CD4-positive, alpha-beta T cell treated with Interleukin-2 at 100 ng/mL for 4 hours (primary cell): Measurements from ENCODE around the gene ZNF334.

Experiments
- DNase-seq: peaks from one replicate; pipeline ENCODE4 v3.0.0-alpha.2; 2020; ENCODE audit warnings: low spot score

Gene ZNF334

DNA sequence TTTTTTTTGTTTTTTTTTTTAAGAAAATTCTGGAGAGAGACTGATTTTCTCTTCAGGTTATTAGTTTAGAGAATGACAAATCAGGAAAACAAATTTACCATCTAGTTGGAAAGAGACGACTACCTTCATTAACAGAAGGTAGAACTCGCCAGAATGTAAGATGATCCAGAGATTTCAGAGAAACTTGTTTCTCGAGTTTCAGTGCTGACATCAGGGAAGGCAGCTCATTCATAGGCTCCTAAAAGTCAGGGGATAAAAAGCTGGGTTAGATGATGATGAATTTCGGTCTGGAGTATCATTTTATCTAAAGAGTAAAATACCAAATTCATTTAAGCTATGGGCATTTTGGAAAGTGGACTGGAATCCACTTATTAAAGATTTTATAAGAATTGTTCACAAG is 27.9 kb downstream of the ZNF334 start:
- DNase-seq = no peak

DNA sequence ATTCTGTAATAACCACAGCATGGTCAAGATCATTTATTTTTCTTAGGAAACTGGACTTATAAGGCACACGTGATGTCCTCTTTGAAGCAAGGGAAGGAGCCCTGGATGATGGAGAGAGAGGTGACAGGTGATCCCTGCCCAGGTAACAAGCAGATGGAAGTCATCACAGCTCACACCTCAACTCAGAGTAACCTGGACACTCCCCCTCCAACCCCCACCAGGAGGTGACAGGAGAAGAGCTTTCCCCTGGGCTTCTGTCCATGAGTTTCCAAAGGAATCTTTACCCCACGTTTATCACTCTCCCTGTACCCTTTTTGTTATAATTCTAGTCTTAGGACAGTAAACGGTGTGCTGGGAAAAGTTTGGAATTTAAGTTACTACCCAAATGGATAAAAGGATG is 28.4 kb downstream of the ZNF334 start:
- DNase-seq = no peak

DNA sequence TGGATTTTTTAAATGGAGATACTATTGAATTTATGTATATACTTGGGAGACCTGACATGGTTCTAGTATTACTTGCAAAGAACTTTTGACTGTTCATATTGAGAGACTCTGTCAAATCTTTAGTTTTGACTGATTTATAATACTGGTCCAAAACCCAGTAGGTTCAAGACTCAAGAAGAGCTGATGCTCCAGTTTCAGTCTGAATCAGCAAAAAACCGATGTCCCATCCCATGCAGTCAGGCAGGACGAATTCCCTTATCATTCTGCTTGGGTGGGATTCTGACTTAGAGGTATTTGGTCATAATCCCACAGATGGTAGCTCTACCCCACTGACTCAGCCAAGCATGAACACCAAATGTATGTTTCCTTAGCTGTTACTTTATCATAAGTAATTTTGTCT is 29.5 kb downstream of the ZNF334 start:
- no peak for DNase-seq

DNA sequence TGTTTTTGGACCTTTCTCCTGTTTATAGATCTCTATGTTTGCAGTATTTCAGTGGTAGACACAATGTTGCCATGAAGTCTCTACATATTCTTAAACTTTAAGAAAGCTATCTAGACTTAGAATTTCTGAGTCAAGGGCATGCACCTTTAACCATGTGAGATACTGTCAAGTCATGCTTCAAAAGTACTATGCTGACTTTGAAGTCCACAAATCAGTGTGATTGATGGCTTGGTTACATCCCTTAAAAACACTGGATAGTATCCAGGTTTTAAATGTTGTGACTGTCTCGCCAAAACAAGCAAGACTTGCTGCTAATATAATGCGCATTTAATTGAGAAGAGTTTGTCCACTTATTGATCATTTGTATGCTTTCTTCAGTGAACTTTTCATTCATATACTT is 30.5 kb downstream of the ZNF334 start:
- no peak for DNase-seq

DNA sequence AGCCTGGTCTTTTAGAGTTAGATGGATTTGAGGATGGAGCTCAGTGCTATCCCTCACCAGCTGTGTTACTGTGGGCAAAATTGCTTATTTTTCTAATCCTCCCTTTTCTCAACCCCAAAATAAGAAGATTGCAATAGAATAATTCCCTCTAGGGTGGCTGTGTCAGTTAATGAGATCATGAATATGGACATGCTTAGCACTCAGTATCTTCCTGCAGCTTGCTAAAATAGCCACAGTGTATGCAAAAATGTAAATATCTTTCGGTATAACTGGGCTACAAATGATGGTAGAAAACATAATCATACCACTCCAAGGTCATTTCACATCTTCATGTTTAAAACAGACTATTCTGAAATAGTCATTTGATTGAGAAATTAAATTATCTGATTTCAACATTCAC is 35.7 kb downstream of the ZNF334 start:
- DNase-seq = no peak

DNA sequence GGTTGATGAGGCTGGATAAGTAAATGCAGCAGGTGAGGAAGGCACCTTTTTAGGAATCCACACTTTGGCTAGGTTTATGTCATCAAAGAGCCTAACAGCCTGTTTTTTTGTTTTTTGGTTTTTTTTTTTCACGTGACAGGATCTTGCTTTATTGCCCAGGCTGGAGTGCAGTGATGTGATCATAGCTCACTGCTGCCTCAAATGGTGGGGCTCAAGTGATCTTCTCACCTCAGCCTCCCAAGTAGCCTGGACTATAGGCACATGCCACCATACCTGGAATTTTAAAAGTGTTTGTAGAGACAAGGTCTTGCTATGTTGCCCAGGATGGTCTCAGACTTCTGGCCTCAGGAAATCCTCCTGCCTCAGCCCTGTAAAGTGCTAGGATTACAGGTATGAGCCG is 36.1 kb downstream of the ZNF334 start:
- no peak for DNase-seq

DNA sequence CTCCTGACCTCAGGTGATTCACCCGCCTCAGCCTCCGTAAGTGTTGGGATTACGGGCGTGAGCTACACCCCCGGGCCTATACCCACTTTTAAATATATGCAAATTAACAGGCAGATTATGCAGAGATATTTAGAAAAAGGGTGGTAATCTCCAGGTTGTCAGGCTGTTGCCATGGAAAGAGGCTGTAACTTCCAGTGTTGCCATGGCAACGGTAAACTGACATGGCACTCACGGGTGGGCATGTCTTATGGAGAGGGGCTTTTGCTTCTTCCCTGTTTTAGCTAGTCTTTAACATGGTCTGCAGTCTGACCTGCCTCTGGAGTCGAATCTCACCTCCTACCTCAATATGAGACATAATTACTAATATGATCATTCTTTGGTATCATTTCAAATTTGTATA is 44.9 kb downstream of the ZNF334 start:
- no peak for DNase-seq

DNA sequence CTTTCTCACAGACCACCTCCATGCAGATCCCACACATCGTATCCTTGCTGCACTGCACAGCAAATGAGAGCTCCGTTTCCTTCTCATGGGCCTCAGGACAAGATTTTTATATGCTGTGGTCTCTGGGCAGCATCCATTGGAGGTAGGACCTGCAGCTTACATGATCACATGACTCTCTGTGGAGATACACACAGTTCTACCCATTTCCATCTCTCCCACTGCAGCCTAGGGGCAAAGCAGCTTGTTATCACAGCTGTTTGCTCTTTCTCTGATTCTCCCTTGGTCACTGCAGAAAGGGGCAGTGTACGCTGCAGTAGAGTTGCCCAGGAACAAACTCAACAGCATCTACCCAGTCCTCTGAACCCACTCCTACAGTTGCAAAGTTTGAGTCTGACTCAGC is 48.9 kb downstream of the ZNF334 start:
- DNase-seq = no peak

DNA sequence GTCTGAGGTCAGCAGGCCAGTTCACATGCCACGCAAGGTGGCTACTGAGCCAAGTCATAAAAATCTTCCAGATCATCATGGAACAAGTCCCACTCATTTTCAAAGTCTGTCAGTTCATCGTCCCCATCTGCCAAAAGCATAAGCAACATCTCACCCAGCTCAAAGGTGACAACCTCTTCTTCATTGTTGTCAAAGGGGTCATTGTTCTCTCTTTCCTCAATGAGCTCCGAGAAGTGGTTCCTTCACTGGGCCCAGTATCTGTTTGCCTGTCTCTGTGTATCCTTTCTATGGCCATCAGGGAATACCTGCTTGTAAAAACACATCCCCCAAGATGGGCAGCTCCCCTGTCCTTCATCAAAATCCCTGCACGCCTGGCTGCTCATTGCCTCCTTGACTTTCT is 49.5 kb downstream of the ZNF334 start:
- DNase-seq = no peak

DNA sequence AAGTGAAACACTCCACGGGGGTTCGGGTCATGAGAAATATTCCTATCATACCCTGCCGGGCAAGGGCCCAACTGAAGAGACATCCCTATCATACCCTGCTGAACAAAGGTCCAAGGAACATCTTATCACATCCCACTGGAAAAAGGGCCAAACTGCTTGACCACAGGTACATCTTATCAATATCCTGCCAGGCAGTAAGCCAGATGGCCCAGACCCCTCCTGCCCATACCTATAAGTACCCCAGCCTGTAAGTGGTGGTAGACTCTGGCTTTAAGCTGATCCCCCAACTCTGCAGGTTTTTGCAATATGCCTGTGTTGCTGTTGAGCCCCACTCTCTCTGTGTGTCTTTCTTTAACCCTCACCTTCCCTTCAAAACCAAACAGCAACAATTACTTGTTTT is 51.6 kb downstream of the ZNF334 start:
- no peak for DNase-seq

DNA sequence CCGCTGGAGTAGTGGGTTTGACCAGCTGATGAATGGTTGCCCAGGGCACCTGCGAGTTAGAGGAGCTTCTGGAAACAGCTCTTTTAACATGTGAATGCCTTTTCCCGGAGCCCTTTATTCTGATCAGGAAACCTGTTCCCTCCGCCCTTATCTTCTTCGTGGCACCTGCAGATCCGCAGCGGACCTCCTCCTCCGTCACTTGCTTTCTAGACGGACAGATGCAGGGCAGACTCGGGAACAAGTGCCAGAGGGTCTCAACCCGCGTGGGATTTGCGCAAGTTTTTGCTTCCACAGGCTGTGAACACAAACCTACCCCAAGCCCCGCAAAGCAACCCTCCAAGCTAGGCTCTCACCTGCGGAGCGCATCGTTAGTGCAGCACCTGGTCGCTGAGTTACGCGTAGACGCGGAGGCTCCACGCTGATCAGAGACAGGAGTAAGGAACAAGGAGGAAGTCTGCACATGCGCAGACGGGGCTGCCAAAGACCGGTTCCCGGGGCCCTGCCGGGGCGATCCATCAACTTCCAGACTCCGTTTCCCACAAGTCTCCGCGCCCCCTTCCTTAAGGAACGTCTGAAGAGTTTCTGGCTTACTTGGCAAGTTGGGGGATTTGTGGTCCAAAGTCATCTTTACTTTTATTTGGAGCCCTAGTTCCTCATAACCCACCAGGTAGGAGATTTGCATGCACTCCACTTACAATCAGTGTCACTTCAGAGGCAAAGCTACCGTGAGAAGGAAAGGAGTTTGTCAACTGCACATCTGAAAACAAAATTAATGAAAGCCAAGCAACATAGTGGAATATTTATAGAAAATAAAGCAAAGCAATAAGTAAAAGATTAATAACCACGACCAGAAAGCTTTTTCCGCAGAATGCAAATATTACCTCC is 54.3 kb downstream of the ZNF334 start:
- DNase-seq = no peak

DNA sequence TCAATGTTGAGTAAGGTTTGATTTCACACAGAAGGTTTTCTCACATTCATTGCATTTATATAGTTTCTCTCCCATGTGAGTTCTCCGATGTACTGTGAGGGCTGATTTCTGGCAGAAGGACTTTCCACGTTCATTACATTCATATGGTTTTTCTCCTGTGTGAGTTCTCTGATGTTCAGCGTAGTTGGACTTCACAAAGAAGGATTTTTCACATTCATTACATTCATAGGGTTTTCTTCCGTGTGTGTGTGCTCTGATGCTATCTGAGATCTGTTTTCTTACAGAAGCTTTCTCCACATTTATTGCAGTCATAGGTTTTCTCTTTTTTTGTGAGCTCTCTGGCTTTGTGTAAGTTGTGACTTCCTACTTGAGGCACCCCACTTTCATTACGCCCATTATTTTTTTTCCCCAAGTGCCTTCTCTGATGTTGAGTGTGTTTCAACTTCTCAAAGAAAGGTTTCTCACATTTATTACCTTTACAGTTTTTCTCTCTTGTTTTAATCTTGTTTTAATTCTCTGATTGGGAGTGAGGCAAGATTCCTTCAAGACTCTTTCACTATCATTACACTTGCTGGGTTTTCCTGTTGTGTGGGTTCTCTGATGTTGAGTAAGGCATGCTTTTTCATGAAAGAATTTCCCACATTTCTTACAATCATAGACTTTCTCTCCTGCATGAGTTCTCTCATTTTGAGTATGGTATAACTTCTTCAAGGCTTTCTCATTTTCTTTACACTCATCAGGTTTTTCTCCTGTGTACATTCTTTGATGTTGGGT is 56.9 kb downstream of the ZNF334 start:
- DNase-seq = no peak

DNA sequence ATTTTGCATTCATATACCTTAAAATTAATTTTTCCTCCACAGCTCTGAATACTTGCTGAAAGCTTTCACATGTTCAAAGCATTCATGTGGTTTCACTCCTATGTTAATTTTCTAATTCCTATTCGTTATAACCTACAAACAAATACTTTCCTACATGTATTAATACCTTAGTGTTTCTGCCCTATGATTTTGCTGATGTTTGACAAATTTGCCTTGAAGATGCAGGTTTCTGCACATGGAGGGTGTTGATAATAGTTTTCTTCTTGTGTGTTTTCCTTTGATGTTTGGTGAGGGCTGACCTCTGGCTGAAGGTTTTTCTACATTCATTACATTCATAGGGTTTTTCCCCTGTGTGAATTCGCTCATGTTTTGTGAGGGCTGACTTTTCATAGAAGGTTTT is 57.6 kb downstream of the ZNF334 start:
- DNase-seq = no peak
